Nephron progenitor cell (in vitro differentiated cells): ENCODE results near the gene HEATR5A.
"Not testable (repeated sequence)": the region's sequence is repeated elsewhere in the genome, so short reads cannot be mapped to it uniquely, and the experiment has no call there.

Experiments used
- DNase-seq: peaks from one replicate; pipeline ENCODE4 v3.0.0; 2021
- H3K27ac Mint-ChIP-seq: 2 replicates; pipeline ENCODE4 v1.8.0; 2021; ENCODE audit warnings: mild to moderate bottlenecking, moderate library complexity, mixed read lengths
- H3K27me3 Mint-ChIP-seq: 2 replicates; pipeline ENCODE4 v1.8.0; 2021; ENCODE audit warnings: mild to moderate bottlenecking, low read depth, mixed read lengths; ENCODE audit not compliant: poor library complexity
- H3K36me3 Mint-ChIP-seq: 2 replicates; pipeline ENCODE4 v1.8.0; 2021; ENCODE audit warnings: low read depth, mixed read lengths
- H3K4me1 Mint-ChIP-seq: 2 replicates; pipeline ENCODE4 v1.8.0; 2021; ENCODE audit warnings: mixed read lengths
- H3K4me3 Mint-ChIP-seq: 2 replicates; pipeline ENCODE4 v1.8.0; 2021; ENCODE audit warnings: mild to moderate bottlenecking, moderate library complexity, mixed read lengths
- H3K9me3 Mint-ChIP-seq: 2 replicates; pipeline ENCODE4 v1.8.0; 2021; ENCODE audit warnings: mild to moderate bottlenecking, moderate library complexity, mixed read lengths
- TF ChIP-seq, protein P1 (sequence below): fragments of 200-600 bp; sonication (generic); IDR thresholded peaks from 2 replicates; pipeline ENCODE4 v1.5.0; 2021; ENCODE audit warnings: antibody characterized with exemption

Gene HEATR5A

DNA sequence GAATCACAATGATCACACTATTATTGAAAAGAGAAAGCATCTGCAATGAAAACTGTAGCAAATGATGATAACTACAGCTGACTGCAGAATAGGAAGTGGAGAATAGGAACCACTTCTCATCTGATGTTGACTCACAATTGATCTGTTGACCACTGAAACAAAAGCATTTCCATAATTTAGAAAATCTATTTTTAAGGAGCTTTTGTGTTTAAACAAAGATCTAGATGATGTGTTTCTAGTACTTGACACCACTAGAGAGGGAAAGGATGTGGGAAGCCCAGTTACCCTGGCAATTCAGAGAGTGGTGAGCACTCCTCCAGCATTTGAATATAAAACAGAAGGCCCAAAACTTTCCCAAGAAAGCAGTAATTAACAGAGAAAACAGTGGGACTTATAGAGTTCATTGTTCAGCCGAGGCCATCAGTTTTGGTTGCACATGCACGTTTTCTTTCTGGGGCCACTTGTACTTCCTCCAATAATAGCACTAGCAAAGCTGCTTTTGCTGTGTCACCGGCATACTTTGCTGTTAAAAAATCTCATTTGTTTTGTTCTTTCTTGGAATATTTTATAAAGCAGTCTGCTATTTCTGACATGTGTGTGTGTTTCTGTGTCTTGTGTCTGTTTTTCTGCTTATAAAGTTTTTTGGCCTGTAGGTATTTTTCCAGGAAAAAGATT lies 136.6 kb downstream of the HEATR5A start:
- no peaks in the 10 kb centered on the region for H3K4me1 Mint-ChIP-seq
- TF ChIP-seq, protein P1, sequence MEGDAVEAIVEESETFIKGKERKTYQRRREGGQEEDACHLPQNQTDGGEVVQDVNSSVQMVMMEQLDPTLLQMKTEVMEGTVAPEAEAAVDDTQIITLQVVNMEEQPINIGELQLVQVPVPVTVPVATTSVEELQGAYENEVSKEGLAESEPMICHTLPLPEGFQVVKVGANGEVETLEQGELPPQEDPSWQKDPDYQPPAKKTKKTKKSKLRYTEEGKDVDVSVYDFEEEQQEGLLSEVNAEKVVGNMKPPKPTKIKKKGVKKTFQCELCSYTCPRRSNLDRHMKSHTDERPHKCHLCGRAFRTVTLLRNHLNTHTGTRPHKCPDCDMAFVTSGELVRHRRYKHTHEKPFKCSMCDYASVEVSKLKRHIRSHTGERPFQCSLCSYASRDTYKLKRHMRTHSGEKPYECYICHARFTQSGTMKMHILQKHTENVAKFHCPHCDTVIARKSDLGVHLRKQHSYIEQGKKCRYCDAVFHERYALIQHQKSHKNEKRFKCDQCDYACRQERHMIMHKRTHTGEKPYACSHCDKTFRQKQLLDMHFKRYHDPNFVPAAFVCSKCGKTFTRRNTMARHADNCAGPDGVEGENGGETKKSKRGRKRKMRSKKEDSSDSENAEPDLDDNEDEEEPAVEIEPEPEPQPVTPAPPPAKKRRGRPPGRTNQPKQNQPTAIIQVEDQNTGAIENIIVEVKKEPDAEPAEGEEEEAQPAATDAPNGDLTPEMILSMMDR: no peak
- no peak overlapping the region for H3K27ac Mint-ChIP-seq
- no peaks in the 10 kb centered on the region for H3K27me3 Mint-ChIP-seq
- peaks cover 20% of the 10 kb centered on the region for H3K9me3 Mint-ChIP-seq
- DNase-seq: no peak
- H3K36me3 Mint-ChIP-seq: no peaks in the 10 kb centered on the region
- no peak overlapping the region for H3K4me3 Mint-ChIP-seq

DNA sequence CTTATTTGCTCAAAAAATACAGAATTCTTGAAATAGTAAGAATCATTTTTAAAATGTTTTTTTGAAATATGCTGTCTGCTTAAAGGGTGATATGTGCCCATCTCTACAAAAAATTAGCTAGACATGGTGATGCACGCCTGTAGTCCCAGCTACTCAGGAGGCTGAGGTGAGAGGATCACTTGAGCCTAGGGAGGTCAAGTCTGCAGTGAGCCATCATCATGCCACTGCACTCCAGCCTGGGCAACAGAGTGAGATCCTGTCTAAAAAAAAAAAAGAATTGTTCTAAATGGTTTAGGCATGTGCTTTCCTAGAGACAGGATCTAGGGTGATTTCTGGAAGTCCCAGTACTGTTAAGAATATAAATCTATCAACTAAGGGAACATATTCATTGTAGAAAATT lies 137.2 kb downstream of the HEATR5A start:
- Mint-ChIP-seq H3K4me1 (no peaks in the 10 kb centered on the region), H3K4me3 (no peak overlapping the region), H3K27me3 (no peaks in the 10 kb centered on the region), H3K27ac (no peak overlapping the region), H3K36me3 (no peaks in the 10 kb centered on the region), H3K9me3 (peaks cover 23% of the 10 kb centered on the region)
- TF ChIP-seq, protein P1: no peak
- DNase-seq: no peak

DNA sequence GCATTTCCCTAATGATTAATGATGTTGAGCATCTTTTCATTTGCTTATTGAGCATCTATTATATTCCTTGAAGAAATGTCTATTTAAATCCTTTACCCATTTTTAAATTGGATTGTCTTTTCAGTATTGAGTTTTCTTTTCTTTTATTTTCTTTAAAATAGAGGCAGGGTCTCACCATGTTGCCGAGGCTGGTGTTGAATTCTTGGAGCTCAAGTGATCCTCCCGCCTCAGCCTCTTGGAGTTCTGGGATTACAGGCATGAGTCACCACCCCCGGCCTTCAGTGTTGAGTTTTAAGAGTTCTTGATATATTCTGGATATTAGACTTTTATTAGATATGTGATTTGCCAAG lies 139.5 kb downstream of the HEATR5A start:
- H3K27ac Mint-ChIP-seq: no peak overlapping the region
- peaks cover 40% of the 10 kb centered on the region for H3K9me3 Mint-ChIP-seq
- DNase-seq: no peak
- H3K4me1 Mint-ChIP-seq: no peaks in the 10 kb centered on the region
- H3K4me3 Mint-ChIP-seq: no peak overlapping the region
- TF ChIP-seq, protein P1: no peak
- no peaks in the 10 kb centered on the region for H3K27me3 Mint-ChIP-seq
- H3K36me3 Mint-ChIP-seq: no peaks in the 10 kb centered on the region

GRCh38 chr14:31280132-31280870 lies 140.0 kb downstream of the HEATR5A start:
- H3K9me3 Mint-ChIP-seq: peaks cover 45% of the 10 kb centered on the region
- H3K36me3 Mint-ChIP-seq: no peaks in the 10 kb centered on the region
- DNase-seq: no peak

DNA sequence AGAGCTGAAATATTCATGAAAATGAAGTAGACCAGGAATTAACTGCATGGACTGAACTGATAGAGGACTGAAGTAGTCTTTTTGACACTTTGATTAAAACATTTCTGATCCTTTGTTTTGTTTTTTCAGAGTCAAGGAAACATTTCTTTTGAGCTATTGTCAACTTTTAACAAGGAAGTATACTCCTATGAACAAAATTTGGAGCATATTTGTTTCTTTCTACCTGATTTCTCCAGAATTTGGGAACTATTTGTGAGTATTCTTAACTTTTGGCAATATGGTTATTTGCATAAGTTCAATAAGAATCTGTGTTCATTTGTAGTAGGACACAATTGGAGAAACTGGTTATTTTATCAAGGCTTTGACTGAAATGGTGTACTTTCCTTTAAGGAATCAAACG lies 141.5 kb downstream of the HEATR5A start:
- no peaks in the 10 kb centered on the region for H3K4me1 Mint-ChIP-seq
- no peak overlapping the region for H3K27ac Mint-ChIP-seq
- H3K4me3 Mint-ChIP-seq: no peak overlapping the region
- H3K36me3 Mint-ChIP-seq: no peaks in the 10 kb centered on the region
- DNase-seq: no peak
- H3K27me3 Mint-ChIP-seq: no peaks in the 10 kb centered on the region
- TF ChIP-seq, protein P1: no peak
- H3K9me3 Mint-ChIP-seq: peaks cover 56% of the 10 kb centered on the region

More at GRCh38 chr14:31280132-31280870, 140.0 kb downstream of the HEATR5A start:
- TF ChIP-seq, protein P1: no peak
- H3K27me3 Mint-ChIP-seq: no peaks in the 10 kb centered on the region
- no peaks in the 10 kb centered on the region for H3K4me1 Mint-ChIP-seq
- no peak overlapping the region for H3K4me3 Mint-ChIP-seq
- no peak overlapping the region for H3K27ac Mint-ChIP-seq

DNA sequence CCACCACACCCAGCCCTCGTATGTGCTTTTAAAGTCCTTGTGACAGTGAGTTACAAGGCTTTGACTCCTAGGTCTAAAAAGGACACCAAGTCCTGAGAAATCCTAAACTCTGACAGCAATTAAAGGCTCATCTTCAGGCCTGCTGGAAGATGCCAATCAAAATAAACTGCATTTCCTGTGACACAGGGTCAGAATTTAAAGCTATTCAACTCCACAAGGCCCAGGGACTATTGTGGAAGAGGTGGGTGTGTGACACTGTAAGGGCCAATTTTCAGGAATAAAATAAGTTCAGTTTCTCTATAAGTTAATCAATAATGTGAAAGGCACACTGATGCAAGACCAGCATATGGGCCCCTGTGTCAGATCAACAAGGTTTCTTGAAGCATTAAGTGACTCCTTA lies 143.3 kb downstream of the HEATR5A start:
- Mint-ChIP-seq H3K36me3 (no peaks in the 10 kb centered on the region), H3K4me1 (peaks cover 4% of the 10 kb centered on the region), H3K27ac (no peak overlapping the region), H3K9me3 (peaks cover 68% of the 10 kb centered on the region), H3K27me3 (no peaks in the 10 kb centered on the region), H3K4me3 (no peak overlapping the region)
- DNase-seq: no peak
- TF ChIP-seq, protein P1: no peak

DNA sequence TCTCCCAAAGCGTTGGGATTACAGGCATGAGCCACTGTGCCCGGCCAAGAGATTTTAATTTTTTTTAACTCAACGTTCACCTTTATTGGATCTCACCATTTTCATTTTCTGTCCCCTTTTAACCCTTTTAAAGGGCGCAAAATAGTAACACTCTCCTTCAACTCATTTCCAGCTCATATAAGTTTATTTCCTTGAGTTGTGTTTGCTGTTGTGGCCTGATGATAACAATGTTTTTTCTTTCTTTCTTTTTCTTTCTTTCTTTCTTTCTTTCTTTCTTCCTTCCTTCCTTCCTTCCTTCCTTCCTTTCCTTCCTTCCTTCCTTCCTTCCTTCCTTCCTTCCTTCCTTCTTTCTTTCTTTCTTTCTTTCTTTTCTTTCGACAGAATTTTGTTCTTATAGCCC lies 143.9 kb downstream of the HEATR5A start:
- not testable (repeated sequence) for H3K4me3 Mint-ChIP-seq, H3K27me3 Mint-ChIP-seq

More for the DNA sequence above, 143.9 kb downstream of the HEATR5A start:
- H3K4me1 Mint-ChIP-seq, H3K27ac Mint-ChIP-seq, H3K36me3 Mint-ChIP-seq, DNase-seq: not testable (repeated sequence)
- peaks cover 73% of the 10 kb centered on the region for H3K9me3 Mint-ChIP-seq
